Fibroblast of gingiva (primary cell): Measurements from ENCODE around the gene DGLUCY.
"Not testable (repeated sequence)": the region's sequence is repeated elsewhere in the genome, so short reads cannot be mapped to it uniquely, and the experiment has no call there.

Experiments
- DNase-seq: peaks from one replicate; pipeline ENCODE4 v3.0.0-alpha.2; 2011; ENCODE audit warnings: low read depth

DGLUCY gene

GRCh38 chr14:91113829-91114078 lies at the start of gene DGLUCY:
Gene DGLUCY (plus strand): TSS chr14:91114073. CDS start chr14:91160295, 46,222 bp downstream.
- peak; percentile 61 for DNase-seq

- no peak for DNase-seq
These were observed 48.6 kb upstream of the DGLUCY start for GRCh38 chr14:91065266-91065665.

GRCh38 chr14:91067186-91067585 lies 46.7 kb upstream of the DGLUCY start:
- no peak for DNase-seq

GRCh38 chr14:91068642-91069041 lies 45.2 kb upstream of the DGLUCY start:
- no peak for DNase-seq

- DNase-seq, result no peak
These were observed 43.3 kb upstream of the DGLUCY start for GRCh38 chr14:91070572-91070971.

GRCh38 chr14:91075553-91075952 lies 38.3 kb upstream of the DGLUCY start:
- DNase-seq, result no peak

GRCh38 chr14:91078095-91078737 lies 35.7 kb upstream of the DGLUCY start:
- no peak for DNase-seq

- DNase-seq, result no peak
These were observed 33.8 kb upstream of the DGLUCY start for GRCh38 chr14:91080071-91080470.

- no peak for DNase-seq
These were observed 31.6 kb upstream of the DGLUCY start for GRCh38 chr14:91082282-91082681.

- DNase-seq, result no peak
These were observed 29.4 kb upstream of the DGLUCY start for GRCh38 chr14:91084516-91084915.

- DNase-seq, result not testable (repeated sequence)
These were observed 26.4 kb upstream of the DGLUCY start for GRCh38 chr14:91087470-91087869.

GRCh38 chr14:91088585-91089235 lies 25.2 kb upstream of the DGLUCY start:
- DNase-seq, result no peak

- no peak for DNase-seq
These were observed 23.8 kb upstream of the DGLUCY start for GRCh38 chr14:91089958-91090535.

- no peak for DNase-seq
These were observed 23.1 kb upstream of the DGLUCY start for GRCh38 chr14:91090743-91091142.

GRCh38 chr14:91092073-91092472 lies 21.8 kb upstream of the DGLUCY start:
- DNase-seq, result no peak

- not testable (repeated sequence) for DNase-seq
These were observed 20.0 kb upstream of the DGLUCY start for GRCh38 chr14:91093743-91094472.

- no peak for DNase-seq
These were observed 19.1 kb upstream of the DGLUCY start for GRCh38 chr14:91094772-91095171.

- no peak for DNase-seq
These were observed 18.7 kb upstream of the DGLUCY start for GRCh38 chr14:91095178-91095577.

GRCh38 chr14:91097657-91098056 lies 16.2 kb upstream of the DGLUCY start:
- not testable (repeated sequence) for DNase-seq

- no peak for DNase-seq
These were observed 15.3 kb upstream of the DGLUCY start for GRCh38 chr14:91098591-91098990.

- DNase-seq, result no peak
These were observed 13.8 kb upstream of the DGLUCY start for GRCh38 chr14:91100102-91100501.

GRCh38 chr14:91103116-91103515 lies 10.8 kb upstream of the DGLUCY start:
- DNase-seq, result no peak

- DNase-seq, result no peak
These were observed 4.8 kb upstream of the DGLUCY start for GRCh38 chr14:91108941-91109611.
